ENCODE results near the gene ABCF2.

The ABCF2 gene

DNA sequence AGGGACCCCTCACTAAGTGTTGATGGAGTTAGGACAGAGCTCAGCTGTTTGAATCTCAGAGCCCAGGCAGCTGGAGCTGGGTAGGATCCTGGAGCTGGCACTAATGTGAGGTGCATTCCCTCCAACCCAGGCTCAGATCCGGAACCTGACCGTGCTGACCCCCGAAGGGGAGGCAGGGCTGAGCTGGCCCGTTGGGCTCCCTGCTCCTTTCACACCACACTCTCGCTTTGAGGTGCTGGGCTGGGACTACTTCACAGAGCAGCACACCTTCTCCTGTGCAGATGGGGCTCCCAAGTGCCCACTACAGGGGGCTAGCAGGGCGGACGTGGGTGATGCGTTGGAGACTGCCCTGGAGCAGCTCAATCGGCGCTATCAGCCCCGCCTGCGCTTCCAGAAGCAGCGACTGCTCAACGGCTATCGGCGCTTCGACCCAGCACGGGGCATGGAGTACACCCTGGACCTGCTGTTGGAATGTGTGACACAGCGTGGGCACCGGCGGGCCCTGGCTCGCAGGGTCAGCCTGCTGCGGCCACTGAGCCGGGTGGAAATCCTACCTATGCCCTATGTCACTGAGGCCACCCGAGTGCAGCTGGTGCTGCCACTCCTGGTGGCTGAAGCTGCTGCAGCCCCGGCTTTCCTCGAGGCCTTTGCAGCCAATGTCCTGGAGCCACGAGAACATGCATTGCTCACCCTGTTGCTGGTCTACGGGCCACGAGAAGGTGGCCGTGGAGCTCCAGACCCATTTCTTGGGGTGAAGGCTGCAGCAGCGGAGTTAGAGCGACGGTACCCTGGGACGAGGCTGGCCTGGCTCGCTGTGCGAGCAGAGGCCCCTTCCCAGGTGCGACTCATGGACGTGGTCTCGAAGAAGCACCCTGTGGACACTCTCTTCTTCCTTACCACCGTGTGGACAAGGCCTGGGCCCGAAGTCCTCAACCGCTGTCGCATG is 10.5 kb upstream of the ABCF2 start:
- peaks cover 42 to 79% (median 75%) of the 10 kb centered on the region in 3 donors for H3K36me3 ChIP-seq
- DNase-seq: no peak
- H3K27me3 ChIP-seq: no peaks in the 10 kb centered on the region
- no peaks in the 10 kb centered on the region for H3K9me3 ChIP-seq
- peaks cover 0 to 26% (median 14%) of the 10 kb centered on the region in 4 donors for H3K4me1 ChIP-seq
- TF ChIP-seq, protein P1, sequence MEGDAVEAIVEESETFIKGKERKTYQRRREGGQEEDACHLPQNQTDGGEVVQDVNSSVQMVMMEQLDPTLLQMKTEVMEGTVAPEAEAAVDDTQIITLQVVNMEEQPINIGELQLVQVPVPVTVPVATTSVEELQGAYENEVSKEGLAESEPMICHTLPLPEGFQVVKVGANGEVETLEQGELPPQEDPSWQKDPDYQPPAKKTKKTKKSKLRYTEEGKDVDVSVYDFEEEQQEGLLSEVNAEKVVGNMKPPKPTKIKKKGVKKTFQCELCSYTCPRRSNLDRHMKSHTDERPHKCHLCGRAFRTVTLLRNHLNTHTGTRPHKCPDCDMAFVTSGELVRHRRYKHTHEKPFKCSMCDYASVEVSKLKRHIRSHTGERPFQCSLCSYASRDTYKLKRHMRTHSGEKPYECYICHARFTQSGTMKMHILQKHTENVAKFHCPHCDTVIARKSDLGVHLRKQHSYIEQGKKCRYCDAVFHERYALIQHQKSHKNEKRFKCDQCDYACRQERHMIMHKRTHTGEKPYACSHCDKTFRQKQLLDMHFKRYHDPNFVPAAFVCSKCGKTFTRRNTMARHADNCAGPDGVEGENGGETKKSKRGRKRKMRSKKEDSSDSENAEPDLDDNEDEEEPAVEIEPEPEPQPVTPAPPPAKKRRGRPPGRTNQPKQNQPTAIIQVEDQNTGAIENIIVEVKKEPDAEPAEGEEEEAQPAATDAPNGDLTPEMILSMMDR (IDR thresholded peaks at IDR 0.05): no peak
- no peak overlapping the region for H3K27ac ChIP-seq
- intact Hi-C loops (cut with DNase I; ENCODE audit: low total_unique reads): no loop called here
- H3K4me3 ChIP-seq: no peak overlapping the region

DNA sequence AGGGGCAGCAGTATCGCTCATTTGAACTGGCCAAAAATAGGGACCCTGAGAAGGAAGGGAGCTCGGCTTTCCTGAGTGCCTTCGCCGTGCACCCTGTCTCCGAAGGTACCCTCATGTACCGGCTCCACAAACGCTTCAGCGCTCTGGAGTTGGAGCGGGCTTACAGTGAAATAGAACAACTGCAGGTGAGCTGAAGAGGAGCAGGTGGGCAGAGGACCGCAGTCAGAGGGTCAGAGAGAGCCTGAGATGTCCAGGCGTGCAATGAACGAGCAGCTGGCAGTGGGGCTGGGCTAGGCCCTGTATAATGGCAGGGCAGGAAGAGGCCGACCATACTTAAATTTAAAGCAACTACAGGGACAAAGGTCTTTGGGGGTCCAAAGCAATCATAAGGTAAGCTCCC is 9.4 kb upstream of the ABCF2 start:
- intact Hi-C loops (cut with DNase I; ENCODE audit: low total_unique reads): no loop called here
- Histone ChIP-seq H3K36me3 (peaks cover 42 to 67% (median 64%) of the 10 kb centered on the region in 3 donors), H3K9me3 (no peaks in the 10 kb centered on the region), H3K4me3 (no peak overlapping the region), H3K27me3 (no peaks in the 10 kb centered on the region), H3K4me1 (peaks cover 0 to 26% (median 20%) of the 10 kb centered on the region in 4 donors), H3K27ac (no peak overlapping the region)
- no peak for DNase-seq
- TF ChIP-seq, protein P1 (IDR thresholded peaks at IDR 0.05): no peak

DNA sequence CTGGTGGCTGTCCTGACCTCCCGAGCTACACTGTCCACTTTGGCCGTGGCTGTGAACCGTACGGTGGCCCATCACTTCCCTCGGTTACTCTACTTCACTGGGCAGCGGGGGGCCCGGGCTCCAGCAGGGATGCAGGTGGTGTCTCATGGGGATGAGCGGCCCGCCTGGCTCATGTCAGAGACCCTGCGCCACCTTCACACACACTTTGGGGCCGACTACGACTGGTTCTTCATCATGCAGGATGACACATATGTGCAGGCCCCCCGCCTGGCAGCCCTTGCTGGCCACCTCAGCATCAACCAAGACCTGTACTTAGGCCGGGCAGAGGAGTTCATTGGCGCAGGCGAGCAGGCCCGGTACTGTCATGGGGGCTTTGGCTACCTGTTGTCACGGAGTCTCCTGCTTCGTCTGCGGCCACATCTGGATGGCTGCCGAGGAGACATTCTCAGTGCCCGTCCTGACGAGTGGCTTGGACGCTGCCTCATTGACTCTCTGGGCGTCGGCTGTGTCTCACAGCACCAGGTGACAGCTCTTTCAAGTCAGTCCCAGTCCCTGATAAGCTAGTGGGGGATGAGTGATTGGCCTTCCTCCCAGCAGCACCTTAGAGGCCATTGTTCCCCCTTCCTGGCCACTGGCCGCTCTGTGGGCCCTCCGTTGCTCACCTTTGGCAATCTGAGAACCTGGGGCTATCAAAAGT is 8.2 kb upstream of the ABCF2 start:
- TF ChIP-seq, protein P1 (IDR thresholded peaks at IDR 0.05): no peak
- peaks cover 42 to 56% (median 53%) of the 10 kb centered on the region in 3 donors for H3K36me3 ChIP-seq
- DNase-seq: no peak
- peaks cover 0 to 26% (median 20%) of the 10 kb centered on the region in 4 donors for H3K4me1 ChIP-seq
- no peaks in the 10 kb centered on the region for H3K9me3 ChIP-seq
- intact Hi-C loops (cut with DNase I; ENCODE audit: low total_unique reads): no loop called here
- H3K27ac ChIP-seq: no peak overlapping the region
- no peak overlapping the region for H3K4me3 ChIP-seq
- no peaks in the 10 kb centered on the region for H3K27me3 ChIP-seq

DNA sequence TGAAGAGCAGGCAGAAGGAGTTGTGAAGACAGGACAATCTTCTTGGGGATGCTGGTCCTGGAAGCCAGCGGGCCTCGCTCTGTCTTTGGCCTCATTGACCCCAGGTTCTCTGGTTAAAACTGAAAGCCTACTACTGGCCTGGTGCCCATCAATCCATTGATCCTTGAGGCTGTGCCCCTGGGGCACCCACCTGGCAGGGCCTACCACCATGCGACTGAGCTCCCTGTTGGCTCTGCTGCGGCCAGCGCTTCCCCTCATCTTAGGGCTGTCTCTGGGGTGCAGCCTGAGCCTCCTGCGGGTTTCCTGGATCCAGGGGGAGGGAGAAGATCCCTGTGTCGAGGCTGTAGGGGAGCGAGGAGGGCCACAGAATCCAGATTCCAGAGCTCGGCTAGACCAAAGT is 6.8 kb upstream of the ABCF2 start:
- Histone ChIP-seq H3K27me3 (no peaks in the 10 kb centered on the region), H3K36me3 (peaks cover 28 to 41% (median 40%) of the 10 kb centered on the region in 3 donors), H3K4me1 (peaks cover 0 to 26% (median 20%) of the 10 kb centered on the region in 4 donors), H3K4me3 (peak overlapping the region; percentile 85 to 95), H3K27ac (peak overlapping the region; percentile 84 to 87), H3K9me3 (no peaks in the 10 kb centered on the region)
- TF ChIP-seq, protein P1 (IDR thresholded peaks at IDR 0.05): no peak
- peak in 1 of 2 donors; percentile 60 for DNase-seq
- intact Hi-C loops (cut with DNase I; ENCODE audit: low total_unique reads): no loop called here

DNA sequence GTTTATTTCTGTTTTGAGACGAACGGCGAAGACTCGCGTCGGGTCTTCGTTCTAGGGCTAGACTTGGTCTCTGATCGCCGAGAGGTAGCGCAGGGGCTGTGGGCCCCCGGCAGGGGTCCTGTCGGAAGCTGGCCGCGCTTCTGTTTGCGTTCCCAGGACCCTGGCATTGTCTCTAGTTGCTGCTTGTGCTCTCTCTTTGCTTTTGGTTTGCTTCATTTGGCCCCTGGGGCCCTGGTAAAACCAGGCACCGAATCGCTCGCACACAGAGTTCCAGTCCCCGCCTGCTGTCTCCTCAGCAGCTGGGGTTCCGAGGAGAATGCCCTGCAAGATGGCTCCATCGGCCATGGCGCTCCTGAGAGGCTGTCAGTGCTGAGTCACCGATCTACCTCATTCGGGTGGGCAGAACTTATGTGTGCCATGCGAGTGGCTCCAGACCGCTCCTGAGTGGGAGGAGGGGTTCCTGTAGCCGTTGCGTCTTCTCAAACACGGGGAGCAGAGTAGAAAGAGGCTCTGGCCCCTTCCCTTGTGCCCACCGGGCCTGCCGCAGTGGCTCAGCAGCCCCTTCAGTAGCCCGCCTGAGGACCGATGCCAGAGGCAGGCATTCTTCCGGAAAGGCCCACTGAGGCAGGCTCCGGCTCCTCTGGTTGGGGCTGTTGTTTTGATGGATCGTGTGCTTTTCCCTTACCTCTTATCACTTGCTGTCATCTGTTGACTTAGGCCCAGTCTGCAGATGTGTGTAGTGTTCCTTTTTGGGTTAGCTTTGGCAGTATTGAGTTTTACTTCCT is 6.1 kb upstream of the ABCF2 start:
- DNase-seq: peak in 1 of 2 donors; percentile 78
- intact Hi-C loops (cut with DNase I; ENCODE audit: low total_unique reads): no loop called here

More for the DNA sequence above, 6.1 kb upstream of the ABCF2 start:
- peak overlapping the region; percentile 85 to 95 for H3K4me3 ChIP-seq
- H3K4me1 ChIP-seq: peaks cover 0 to 28% (median 21%) of the 10 kb centered on the region in 4 donors
- TF ChIP-seq, protein P1 (IDR thresholded peaks at IDR 0.05): no peak
- no peaks in the 10 kb centered on the region for H3K9me3 ChIP-seq
- peaks cover 22 to 35% (median 33%) of the 10 kb centered on the region in 3 donors for H3K36me3 ChIP-seq
- H3K27ac ChIP-seq: peak overlapping the region; percentile 84 to 87
- no peaks in the 10 kb centered on the region for H3K27me3 ChIP-seq

All from tibial artery (tissue), 4 donors.